GM21786 (cell line): ENCODE measurements around the gene USP37.

Experiments used
- ATAC-seq: cut with Tn5 transposase; IDR thresholded peaks from one replicate; pipeline ENCODE4 v1.9.1; 2021; ENCODE audit not compliant: unreplicated experiment

USP37 gene

DNA sequence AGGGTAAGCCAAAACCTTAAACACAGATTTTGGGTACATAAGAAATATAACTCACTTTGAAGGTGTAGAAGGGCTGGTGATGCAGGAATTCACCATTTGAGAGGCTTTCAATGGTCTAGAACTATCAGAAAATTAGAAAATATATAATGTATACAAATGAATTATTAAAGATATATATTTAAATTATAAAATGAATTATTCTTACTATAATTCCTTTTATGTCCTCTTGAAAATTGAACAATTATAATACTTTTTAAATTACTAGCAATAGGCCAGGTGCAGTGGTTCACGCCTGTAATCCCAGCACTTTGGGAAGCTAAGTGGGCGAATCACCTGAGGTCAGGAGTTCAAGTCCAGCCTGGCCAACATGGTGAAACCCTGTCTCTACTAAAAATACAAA, 88.6 kb downstream of the USP37 start:
- ATAC-seq: no peak

DNA sequence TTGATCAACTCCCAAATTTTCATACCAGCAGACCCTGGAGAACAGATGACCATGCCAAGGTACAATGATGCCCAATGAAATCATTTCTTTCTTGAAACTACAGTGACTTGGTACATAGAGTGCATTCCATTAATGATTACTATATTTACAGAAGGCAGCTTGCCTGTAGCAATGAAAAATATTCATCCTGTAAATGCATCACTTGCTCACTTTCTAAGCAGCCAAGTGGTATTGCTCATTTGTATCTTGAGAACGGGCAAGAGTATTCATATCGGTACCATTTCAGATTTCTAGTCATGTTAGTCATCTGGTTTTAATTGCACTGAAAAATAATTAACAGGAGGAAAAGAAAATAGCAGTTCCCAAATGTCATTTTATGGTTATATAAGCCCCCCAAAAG, 89.6 kb downstream of the USP37 start:
- ATAC-seq: no peak

DNA sequence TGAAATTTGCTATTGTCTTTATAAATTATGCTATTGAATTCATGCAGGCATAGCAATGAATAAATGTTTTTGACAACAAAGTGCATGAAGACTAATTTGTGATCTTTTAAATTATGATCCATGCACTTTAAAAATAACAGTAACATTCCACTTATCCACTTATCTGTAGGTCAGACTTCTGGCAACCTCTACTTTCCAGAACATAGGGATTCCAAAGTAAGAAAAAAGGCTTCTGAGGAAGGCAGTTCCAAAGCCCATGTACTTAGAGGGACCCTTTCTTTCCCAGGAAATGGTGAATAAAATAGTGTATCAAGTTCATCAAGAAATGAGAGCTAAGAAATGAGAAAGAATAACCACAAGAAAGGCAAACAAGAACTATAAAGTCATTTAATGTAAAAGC, 90.9 kb downstream of the USP37 start:
- no peak for ATAC-seq

DNA sequence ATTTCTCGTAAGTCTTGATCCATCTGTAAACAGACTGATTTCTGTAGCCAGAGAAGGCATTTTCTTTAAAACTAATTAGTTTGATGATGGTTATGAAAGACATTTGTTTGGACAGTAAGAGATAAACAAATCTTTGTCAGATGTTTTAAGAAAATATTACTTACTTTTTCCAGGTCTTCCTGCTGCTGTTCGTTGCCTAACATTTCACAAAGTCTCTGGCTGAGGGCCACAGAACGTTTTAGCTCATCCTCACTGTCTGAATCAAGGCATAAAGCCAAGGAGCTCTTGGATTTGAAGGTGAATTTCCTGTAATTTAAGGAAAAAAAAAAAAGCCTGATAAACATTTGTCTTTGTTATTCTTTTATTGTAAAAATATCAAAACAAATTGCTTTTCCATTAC, 91.5 kb downstream of the USP37 start:
- no peak for ATAC-seq

DNA sequence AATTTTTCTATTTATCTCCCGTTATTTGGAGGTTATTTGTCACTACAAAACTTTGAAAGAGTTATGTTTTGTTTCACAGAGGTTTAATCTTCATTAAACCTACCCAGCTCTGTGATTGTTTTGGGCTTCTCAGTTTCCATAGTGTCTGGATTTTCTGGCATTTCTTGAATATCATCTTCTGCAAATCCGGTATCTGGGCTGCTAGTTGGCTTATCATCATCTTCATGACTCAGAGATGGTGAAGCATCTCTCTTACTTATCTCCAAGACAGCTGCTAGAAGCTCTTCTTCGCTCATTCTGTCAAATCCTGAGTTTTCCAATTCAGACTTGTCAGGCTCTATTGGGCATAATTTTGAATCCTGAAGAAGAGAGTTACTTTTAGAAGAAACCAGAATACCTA, 93.6 kb downstream of the USP37 start:
- no peak for ATAC-seq

DNA sequence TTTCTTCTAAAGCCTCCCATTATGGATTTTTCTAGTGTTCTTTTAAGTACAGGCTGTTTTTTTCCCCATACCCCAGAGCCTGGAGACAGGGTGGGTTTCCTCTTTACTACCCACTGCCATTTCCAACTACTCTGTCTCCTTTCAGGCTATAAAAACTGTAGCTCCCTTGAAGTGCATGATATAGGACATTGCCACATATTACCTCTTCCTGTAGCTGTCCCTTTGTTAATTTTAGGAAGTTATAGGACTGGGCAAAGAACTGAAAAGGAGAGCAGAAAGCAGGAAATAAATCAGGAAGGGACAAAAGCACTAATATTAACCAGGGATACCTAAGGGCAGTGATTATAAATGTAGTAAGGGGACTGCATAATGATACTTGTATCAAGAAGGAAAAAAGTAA, 95.2 kb downstream of the USP37 start:
- ATAC-seq: no peak

DNA sequence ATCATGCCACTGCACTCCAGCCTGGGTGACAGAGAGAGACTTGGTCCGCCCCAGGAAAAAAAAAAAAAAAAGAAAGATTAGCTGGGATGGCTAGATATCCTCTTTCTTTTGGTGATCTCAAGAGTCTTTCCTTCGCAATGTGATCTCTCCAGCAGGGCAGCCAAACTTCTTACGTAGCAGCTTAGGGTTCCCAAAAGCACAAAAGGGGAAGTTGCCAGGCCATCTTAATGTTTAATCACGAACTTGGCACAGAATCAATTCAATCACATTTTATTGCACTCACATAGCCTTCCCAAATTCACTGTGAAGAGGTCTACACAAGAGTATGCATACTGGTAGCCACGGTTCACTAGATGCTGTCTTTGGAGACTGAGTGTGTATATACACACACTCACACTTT, 96.2 kb downstream of the USP37 start:
- no peak for ATAC-seq

DNA sequence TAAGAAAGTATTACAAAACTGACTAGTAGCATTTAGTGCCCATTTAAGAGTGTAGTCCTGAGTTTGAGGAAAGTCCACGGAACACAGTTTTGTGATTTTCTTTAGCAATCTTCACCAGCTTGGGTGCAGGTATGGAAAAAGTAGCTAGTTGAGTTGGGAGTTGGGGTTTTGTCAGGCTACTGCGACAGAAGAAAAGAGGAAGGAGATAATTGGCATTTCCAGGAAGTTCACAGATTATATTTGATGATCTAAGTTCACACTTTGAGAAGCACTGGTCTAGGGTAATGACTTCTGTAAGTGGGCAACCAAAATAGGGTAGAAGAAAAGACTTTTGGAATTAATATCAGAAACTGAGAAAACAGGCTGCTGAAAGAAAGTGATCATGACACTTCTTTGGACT, 97.1 kb downstream of the USP37 start:
- no peak for ATAC-seq

DNA sequence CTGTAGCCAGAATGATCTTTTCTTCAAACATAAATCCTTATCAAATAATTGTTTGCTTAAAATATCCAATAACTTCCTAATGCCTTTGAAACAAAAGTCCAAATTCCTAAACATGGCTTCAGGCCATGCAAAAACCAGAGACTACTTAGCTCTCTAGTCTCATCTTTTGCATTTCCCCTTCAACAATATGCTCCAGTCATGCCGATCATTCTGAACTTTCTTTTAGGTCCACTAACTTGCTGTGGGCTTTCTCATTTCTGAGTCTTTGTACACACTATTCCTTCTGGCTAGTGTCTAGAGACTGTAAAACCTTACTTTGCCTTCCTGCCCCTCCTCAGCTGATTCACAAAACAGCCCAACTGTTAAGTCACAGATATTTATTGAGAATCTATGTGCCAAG, 97.7 kb downstream of the USP37 start:
- ATAC-seq: no peak

DNA sequence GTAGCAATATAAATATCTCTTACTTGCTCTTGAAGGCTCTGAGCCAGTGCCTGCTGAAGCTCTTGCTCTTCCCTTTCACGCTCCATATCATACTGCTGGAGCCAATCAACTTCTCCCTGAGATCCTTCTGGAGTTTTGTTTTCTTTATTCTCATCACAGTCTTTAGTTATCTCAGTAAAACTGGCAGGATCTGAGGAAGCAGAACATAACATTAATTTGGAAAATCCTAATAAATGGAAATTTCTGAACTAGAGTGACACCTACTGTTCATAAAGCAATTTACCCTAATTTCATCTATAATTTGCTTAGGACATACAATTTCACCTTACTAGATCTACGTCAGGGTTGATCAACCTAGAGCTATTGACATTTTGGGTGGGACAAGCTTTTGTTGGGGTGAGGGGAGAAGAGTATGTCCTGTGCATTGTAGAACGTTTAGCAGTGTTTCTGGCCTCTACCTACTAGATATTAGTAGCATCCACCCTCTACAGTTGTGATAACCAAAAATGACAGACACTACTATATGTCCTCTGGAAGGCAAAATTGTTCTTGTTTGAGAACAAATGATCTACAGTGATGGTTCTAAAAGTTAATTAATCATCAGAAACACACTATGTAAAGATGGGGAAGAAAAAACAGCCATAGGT, 102.0 kb downstream of the USP37 start:
- ATAC-seq: no peak

DNA sequence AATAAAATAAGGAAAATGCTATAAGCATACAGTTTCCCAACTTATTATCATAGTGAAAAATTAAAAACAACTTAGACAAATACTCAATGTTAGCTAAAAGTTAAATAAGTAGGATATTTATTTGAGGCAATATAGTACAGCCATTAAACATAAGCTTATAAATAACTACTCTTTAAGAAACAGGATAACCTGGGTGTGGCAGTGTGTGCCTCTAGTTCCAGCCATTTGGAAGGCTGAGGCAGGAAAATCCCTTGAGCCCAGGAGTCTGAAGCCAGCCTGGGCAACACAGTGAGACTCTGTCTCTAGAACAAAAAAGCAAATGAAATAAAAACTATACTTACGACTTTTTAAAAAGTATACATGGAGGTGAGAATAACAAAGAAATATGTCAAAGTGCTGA, 109.6 kb downstream of the USP37 start:
- no peak for ATAC-seq

DNA sequence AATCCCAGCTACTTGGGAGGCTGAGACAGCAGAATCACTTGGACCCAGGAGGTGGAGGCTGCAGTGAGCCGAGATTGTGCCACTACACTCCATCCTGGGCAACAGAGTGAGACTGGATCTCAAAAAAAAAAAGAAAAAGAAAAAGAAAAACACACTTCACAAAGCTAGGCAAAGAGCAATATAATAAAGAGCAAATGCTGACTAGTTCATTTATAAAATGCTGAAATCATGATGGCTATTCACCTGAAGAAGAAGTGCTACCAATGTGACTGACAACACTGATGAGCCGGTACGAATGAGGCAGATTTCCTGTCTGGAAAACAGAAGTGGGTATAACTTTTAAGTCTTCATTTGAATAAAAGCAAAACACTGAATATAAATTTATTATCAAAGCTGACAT, 111.3 kb downstream of the USP37 start:
- no peak for ATAC-seq

DNA sequence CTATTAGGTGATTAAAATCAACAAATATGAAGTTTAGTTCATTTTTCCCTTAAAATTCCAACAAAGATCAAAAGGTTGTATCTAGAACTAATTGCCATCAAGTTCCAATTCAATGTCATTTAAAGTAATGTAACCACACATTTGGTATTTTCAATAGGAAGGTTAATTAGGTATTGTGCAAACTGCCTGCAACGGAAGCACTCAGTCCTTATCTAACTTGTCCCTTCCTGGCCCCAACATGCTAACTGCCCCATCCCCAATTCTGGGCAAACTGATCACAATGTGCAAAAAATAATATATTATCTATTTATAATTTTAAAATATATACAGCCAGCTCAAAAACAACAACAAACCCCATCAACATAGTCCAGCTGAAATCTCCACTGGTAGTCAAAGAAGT, 116.1 kb downstream of the USP37 start:
- no peak for ATAC-seq

DNA sequence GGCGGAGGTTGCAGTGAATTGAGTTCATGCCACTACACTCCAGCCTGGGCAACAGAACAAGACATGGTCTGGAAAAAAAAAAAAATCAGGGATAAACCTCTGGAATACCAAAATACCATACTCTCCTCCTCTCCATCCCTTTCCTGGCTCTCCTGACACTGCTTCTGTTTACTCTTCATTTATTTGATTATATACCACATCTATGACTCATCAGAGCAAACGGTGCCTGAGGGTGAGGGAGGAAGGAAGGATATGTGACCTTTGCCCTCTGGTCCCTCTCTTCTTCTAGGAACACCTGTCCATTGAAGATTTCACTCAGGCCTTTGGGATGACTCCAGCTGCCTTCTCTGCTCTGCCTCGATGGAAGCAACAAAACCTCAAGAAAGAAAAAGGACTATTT, 119.2 kb downstream of the USP37 start:
- ATAC-seq: no peak

DNA sequence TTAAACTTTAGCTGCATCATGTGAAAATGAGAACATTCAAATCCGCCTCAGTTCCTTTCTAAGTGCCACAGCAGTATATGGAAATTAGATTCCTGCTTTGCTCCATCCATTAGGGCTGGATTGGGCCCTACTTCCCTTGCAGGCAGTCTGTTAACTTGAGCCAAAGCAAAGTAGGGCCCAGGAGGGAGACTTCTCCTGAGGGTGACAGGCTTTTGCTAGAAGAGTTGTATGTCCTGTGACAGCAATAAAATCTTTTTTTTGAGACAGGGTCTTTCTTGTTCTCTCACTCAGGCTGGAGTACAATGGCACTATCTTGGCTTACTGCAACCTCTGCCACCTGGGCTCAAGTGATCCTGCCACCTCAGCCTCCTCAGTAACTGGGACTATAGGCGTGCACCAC, 121.1 kb downstream of the USP37 start:
- no peak for ATAC-seq

DNA sequence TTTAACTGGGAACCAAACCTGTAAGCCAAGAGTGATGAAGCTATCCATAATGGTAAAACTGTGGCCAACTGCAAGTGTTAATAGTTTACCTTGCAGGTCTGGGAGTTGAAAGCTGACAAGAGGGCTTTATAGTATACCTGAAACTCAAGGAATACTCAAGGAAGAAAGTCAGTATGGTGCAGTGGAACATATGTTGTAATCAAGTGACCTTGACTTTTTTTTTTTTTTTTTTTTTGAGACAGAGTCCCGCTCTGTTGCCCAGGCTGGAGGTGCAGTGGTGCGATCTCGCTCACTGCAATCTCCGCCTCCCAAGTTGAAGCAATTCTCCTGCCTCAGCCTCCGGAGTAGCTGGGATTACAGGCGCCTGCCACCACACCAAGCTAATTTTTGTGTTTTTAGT, 121.6 kb downstream of the USP37 start:
- no peak for ATAC-seq

DNA sequence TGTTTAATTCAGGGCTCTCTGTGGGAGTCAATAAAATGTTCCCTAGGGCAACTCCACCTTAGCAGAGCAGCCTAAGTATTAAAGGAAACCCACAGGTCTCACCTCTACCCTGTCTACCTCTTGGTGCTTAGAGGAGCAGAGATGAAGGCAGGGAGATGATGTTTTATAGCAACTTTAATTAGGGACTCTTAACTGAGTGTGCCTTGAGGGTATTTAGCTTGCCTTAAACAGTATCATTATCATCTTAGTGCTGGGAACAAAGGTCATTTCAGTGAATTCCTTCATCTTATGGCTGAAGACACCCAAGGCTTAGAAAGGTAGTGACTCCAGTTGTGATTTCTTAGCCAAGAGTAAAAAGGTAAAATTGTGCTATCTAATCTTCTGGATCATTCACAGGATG, 122.5 kb downstream of the USP37 start:
- ATAC-seq: no peak

DNA sequence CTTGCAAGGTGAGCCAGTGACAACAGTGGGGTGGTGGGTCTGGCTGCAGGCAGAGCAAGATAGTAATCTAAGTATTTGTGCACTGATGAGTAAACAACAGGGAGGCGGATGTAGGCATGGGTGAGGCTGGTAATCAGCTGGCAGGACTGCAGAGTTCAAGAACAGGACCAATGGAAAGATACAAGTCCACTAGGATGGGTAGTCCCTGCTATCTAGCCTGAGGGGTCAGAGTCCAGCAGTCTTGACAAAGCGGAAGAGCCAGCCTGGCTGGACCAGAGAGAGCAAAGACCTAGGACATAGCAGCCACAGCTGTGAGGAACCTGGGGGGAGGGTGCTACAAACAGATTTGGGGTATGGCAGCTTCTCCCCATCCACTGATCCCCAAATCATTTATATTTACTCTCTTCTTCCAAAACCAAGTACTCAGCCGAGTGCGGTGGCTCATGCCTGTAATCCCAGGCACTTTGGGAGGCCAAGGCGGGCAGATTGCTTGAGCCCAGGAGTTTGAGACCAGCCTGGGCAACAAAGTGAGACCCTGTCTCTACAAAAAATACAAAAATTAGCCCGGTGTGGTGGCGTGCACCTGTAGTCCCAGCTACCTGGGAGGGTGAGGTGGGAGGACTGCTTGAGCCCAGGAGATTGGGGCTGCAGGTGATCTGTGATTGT, 123.3 kb downstream of the USP37 start:
- no peak for ATAC-seq

DNA sequence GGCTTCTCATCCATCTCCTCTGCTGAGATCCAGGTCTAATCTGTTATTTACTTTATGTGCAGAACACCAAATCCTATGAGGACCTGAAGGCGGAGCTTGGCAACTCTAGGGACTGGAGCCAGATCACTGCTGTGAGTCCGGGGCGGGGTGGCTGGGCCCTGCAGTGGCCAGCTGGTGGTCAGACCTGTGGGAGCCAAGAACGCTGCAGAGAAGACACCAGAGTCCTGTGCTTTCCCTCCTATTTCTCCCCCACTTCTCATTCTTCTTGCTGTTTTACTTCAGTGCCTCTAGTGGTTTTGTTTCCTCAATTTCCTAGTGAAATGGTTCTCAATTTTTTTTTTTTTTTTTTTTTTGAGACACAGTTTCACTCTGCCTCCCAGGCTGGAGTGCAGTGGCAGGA, 129.6 kb downstream of the USP37 start:
- ATAC-seq: no peak

DNA sequence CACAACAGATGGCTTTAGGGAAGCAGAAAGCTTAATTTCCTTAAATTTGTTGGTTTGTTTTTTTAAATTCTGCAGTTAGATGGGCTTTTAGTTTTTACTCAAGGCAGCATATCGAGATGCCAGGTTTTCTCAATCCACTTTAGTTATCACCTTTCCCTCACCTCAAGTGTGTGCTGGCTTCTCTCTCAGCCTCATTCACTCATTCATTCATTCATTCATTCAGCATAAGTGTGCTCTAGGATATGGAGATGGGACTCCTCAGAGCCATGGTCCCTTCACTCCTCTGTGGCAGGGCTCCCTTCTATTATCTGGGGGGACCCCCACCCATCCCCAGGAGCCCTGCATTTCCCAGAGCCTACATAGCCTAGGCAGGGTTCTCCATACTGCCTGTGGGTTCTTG, 130.2 kb downstream of the USP37 start:
- no peak for ATAC-seq

DNA sequence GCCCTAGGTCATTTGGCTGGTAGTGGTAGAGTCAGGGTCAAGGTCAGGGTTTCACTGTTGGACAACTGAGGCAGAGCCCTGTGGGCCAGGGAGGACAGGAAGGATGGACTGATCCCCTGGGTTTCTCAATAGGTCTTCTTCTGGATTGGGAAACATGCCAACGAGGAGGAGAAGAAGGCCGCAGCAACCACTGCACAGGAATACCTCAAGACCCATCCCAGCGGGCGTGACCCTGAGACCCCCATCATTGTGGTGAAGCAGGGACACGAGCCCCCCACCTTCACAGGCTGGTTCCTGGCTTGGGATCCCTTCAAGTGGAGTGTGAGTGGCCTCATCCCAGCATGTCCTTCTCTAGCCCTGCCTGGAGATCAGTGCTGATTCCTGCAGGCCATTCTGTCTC, 131.2 kb downstream of the USP37 start:
- ATAC-seq: no peak

DNA sequence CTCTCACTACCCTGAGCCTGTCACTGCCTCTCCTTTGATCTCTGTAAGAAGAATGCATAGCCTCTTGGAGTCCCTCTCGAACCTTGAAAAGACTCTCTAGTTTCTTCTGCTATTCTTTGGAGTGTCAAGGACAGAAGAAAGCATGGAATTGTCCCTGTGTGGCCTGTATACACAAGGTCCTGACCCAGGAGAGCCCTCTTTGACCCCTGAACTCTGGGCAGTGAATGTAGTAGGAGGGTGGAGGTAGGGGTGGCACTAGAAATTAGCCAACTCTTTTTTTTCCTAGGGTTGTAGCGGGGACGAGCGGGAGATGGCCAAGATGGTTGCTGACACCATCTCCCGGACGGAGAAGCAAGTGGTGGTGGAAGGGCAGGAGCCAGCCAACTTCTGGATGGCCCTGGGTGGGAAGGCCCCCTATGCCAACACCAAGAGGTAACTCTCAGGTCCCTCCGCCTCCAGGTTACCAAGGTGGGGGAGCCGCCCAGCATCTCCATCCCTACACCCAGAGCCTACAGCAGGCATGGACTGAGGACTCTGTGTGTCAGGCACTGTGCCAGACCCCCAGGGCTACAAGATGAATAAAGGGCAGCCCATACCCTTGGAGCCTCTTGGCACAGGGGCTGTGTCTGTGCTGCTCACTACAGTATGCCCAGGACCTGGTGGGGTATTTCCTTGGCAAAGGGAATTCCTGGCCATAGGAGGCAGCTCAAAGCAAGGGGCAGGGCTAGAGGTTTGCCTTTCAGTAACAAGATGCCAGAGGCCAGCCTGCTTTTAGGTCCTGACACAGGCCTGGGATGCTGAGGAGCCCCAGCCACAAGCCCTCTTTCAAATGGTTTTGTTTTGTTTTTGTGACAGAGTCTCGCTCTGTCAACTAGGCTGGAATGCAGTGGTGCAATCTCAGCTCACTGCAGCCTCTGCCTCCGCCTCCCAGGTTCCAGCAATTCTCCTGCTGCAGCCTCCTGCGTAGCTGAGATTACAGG, 132.9 kb downstream of the USP37 start:
- no peak for ATAC-seq
